HEK293 (cell line): ENCODE data around the gene TRAPPC2L.

ENCODE experiments used
- CTCF ChIA-PET: fragments of 350-600 bp; formaldehyde crosslinking; extraction: SDS; loops from one replicate; lab custom pipeline; 2021; ENCODE audit warnings: antibody characterized with exemption; lab: Yijun Ruan, JAX
- POLR2A ChIA-PET: fragments of 300-600 bp; formaldehyde crosslinking; extraction: SDS; loops from one replicate; lab custom pipeline; 2020; ENCODE audit warnings: antibody characterized with exemption, inconsistent platforms; lab: Yijun Ruan, JAX
- H3K27ac ChIP-seq: fragments of 200-500 bp; sonication (Bioruptor generic); 2 replicates; pipeline ENCODE4 v1.5.1; 2014; ENCODE audit warnings: low read depth, low read length, control low read depth, inconsistent platforms; ENCODE audit errors: extremely low read depth
- H3K36me3 ChIP-seq, 2 experiments: fragments of 200-500 bp in 1 of 2; sonication (Bioruptor generic) in 1 of 2; 1 replicate in 1 of 2; 2 replicates in 1 of 2; pipeline ENCODE4 v1.5.1; 2014 to 2017; ENCODE audit warnings: inconsistent platforms in 2 of 2, low read length in 2 of 2; ENCODE audit not compliant: control insufficient read depth in 2 of 2, insufficient read depth in 1 of 2
- H3K4me1 ChIP-seq: fragments of 200-500 bp; sonication (Bioruptor generic); 2 replicates; pipeline ENCODE4 v1.5.1; 2014; ENCODE audit warnings: mild to moderate bottlenecking, low read length, inconsistent platforms; ENCODE audit not compliant: control insufficient read depth, insufficient read depth
- H3K4me3 ChIP-seq: 2 replicates; pipeline ENCODE4 v1.5.1; 2011; ENCODE audit warnings: low read depth, mild to moderate bottlenecking, control low read depth, low read length, moderate library complexity
- H3K9me3 ChIP-seq: fragments of 200-500 bp; sonication (Bioruptor generic); 2 replicates; pipeline ENCODE4 v1.5.1; 2014; ENCODE audit warnings: low read depth, low read length, inconsistent platforms; ENCODE audit not compliant: control insufficient read depth, insufficient read depth
- BCL11A ChIP-seq: fragments of 450-650 bp; formaldehyde crosslinking; IDR thresholded peaks from 2 replicates; pipeline ENCODE4 v1.5.1; 2016; ENCODE audit warnings: low read depth, missing biosample characterization, missing genetic modification characterization
- EGR2 ChIP-seq: fragments of 450-650 bp; formaldehyde crosslinking; IDR thresholded peaks from 2 replicates; pipeline ENCODE4 v1.5.1; 2016; ENCODE audit warnings: low read depth, missing biosample characterization, missing genetic modification characterization
- MEIS1 ChIP-seq: sonication (generic); formaldehyde crosslinking; IDR thresholded peaks from 2 replicates; pipeline ENCODE4 v1.8.1; 2022; ENCODE audit warnings: missing genetic modification reagents, mild to moderate bottlenecking, borderline replicate concordance
- PRDM10 ChIP-seq: fragments of 450-650 bp; formaldehyde crosslinking; IDR thresholded peaks from 2 replicates; pipeline ENCODE4 v1.5.1; 2016; ENCODE audit warnings: missing biosample characterization, missing genetic modification characterization
- RBAK ChIP-seq: fragments of 450-650 bp; formaldehyde crosslinking; IDR thresholded peaks from 2 replicates; pipeline ENCODE4 v1.5.1; 2016; ENCODE audit warnings: missing biosample characterization, missing genetic modification characterization
- REPIN1 ChIP-seq: fragments of 450-650 bp; formaldehyde crosslinking; IDR thresholded peaks from 2 replicates; pipeline ENCODE4 v1.5.1; 2017; ENCODE audit warnings: missing biosample characterization, missing genetic modification characterization, low read depth
- SALL2 ChIP-seq: fragments of 450-650 bp; formaldehyde crosslinking; IDR thresholded peaks from 2 replicates; pipeline ENCODE4 v1.5.0; 2017; ENCODE audit warnings: missing biosample characterization, mild to moderate bottlenecking, missing genetic modification characterization, borderline replicate concordance
- ZBTB44 ChIP-seq: fragments of 450-650 bp; IDR thresholded peaks from 2 replicates; pipeline ENCODE4 v1.5.1; 2018; ENCODE audit warnings: missing biosample characterization, mild to moderate bottlenecking, missing genetic modification characterization
- ZFHX2 ChIP-seq: fragments of 450-650 bp; formaldehyde crosslinking; conservative IDR thresholded peaks from 2 replicates; pipeline ENCODE4 v1.5.1; 2016; ENCODE audit warnings: missing biosample characterization, missing genetic modification characterization
- ZNF146 ChIP-seq: fragments of 450-650 bp; formaldehyde crosslinking; IDR thresholded peaks from 2 replicates; pipeline ENCODE4 v1.5.1; 2016; ENCODE audit warnings: missing biosample characterization, missing genetic modification characterization
- ZNF19 ChIP-seq: fragments of 450-650 bp; formaldehyde crosslinking; IDR thresholded peaks from 2 replicates; pipeline ENCODE4; 2016; ENCODE audit warnings: missing biosample characterization, missing genetic modification characterization, low read depth
- ZNF23 ChIP-seq: fragments of 450-650 bp; formaldehyde crosslinking; IDR thresholded peaks from 2 replicates; pipeline ENCODE4 v1.5.1; 2016; ENCODE audit warnings: missing biosample characterization, missing genetic modification characterization, borderline replicate concordance
- ZNF280C ChIP-seq: fragments of 450-650 bp; formaldehyde crosslinking; IDR thresholded peaks from 2 replicates; pipeline ENCODE4 v1.5.1; 2016; ENCODE audit warnings: missing biosample characterization, missing genetic modification characterization
- ZNF292 ChIP-seq: fragments of 450-650 bp; formaldehyde crosslinking; IDR thresholded peaks from 2 replicates; pipeline ENCODE4 v1.5.1; 2016; ENCODE audit warnings: low read depth, missing biosample characterization, missing genetic modification characterization, borderline replicate concordance
- ZNF404 ChIP-seq: fragments of 450-650 bp; formaldehyde crosslinking; IDR thresholded peaks from 2 replicates; pipeline ENCODE4 v1.5.1; 2017; ENCODE audit warnings: missing biosample characterization, missing genetic modification characterization
- ZNF510 ChIP-seq: fragments of 450-650 bp; formaldehyde crosslinking; IDR thresholded peaks from 2 replicates; pipeline ENCODE4 v1.5.1; 2018; ENCODE audit warnings: mild to moderate bottlenecking, missing genetic modification characterization, missing biosample characterization; ENCODE audit not compliant: insufficient replicate concordance
- ZNF560 ChIP-seq: fragments of 450-650 bp; formaldehyde crosslinking; IDR thresholded peaks from 2 replicates; pipeline ENCODE4 v1.5.1; 2017; ENCODE audit warnings: missing biosample characterization, missing genetic modification characterization, borderline replicate concordance
- ZNF843 ChIP-seq: fragments of 450-650 bp; formaldehyde crosslinking; IDR thresholded peaks from 2 replicates; pipeline ENCODE4 v1.5.1; 2016; ENCODE audit warnings: missing biosample characterization, missing genetic modification characterization

Gene TRAPPC2L

DNA sequence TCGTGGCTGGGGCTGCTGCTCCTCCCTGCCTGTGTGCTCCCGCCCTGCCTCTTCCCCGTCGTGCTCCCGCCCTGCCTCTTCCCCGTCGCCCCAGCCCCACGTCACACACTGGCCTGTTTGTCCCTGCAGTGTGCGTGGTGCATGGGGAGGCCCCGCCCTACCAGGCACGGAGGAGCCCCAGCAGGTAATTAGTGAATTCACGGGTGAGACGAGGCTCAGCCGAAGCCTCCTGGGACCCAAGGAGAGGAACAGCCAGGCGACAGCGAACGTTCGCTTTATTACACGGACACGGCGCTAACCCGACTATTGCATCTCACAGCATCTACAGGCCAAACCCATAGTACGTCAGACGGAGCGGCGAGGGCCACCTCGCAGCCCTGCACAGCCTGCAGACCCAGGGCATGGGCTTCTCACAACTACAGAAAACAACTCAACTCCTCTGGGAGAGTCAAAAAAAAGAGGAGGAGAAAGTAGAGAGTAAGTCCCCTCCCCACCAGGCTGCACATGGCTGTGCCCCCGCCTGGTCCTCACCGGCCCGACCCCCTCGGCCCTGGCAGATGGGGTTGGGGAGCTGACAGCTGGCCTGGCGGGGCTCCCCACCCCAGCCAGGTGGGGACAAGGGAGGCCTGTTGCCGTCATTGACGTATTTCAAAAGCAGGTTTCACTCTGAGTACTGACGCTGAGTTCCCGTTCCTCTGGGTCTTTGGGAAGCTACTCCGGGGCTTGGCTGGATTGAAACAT is 13.9 kb downstream of the TRAPPC2L start (continued):
- TF ChIP-seq MEIS1 = no peak
- no peak for TF ChIP-seq ZNF404 (tag by site-specific recombination)
- no peak for TF ChIP-seq ZNF560 (tag by site-specific recombination)
- no peak for TF ChIP-seq ZNF292 (tag by site-specific recombination)
- TF ChIP-seq ZNF146 = no peak
- TF ChIP-seq ZNF19 (tag by site-specific recombination) = no peak
- no peak for TF ChIP-seq ZBTB44 (tag by site-specific recombination)
- TF ChIP-seq PRDM10 (tag by site-specific recombination) = no peak
- TF ChIP-seq SALL2 (tag by site-specific recombination) = no peak
- TF ChIP-seq, all 188 proteins: peak for 0

DNA sequence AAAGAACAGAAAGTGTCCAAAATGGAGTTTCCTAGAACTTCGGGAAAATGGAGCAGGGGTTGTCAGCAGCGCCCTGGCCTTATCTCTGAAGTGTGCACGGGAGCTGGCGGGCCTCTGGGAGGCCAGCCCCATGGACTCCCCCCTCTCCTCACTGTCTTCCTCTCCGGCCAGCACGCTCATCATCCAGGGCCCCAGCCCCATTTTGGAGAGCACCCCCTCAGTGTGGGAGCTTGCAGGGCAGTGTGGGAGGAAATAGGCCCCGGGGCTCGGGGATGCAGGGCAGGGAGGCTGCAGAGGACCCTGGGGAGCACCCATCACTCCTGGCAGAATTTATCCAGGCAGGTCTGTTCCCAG is 14.4 kb downstream of the TRAPPC2L start:
- ChIA-PET CTCF (interaction anchor here (0.7 kb wide), 1 partner anchor 14 kb away, joined by 3 read pairs; no protein-coding TSS in a partner anchor), POLR2A (no interaction called here)
- Histone ChIP-seq H3K36me3 (no peaks in the 10 kb centered on the region), H3K9me3 (no peaks in the 10 kb centered on the region), H3K4me1 (no peaks in the 10 kb centered on the region), H3K4me3 (no peak overlapping the region), H3K27ac (no peak overlapping the region)
- TF ChIP-seq RBAK = no peak
- TF ChIP-seq BCL11A (tag by site-specific recombination) = no peak

DNA sequence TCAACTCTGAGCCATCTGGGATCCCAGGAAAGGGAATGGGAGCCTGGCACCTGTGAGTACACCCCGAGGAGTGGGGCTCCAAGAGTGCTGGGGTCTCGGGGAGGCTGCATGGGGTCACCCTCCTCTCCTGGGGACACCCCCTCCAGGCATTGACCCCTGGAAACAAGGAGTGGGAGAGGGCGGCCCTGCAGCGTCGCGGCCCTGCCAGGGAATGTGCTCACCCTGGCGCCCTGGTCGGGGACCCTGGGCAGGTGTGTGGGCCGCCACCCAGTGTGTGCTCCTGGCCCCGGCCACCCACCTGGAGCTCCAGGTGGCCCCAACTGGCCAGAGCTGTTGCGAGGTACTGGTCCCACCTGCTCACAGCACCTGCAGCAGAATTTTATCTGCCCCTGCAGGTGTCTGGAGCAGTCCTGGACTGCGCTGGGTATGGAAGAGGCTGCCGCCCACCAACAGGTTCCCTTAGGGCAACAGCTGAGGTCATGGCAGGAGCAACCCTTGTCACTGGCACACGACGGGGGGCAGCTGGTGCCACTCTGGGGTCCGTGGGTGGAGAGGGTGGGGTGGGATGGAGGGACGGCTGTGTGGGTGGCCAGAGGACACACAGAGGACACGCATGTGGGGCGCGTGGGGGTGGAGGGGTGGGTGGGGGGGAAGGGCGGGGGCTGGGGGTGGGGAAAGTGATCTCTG is 14.9 kb downstream of the TRAPPC2L start:
- POLR2A ChIA-PET = no interaction called here
- Histone ChIP-seq H3K36me3 (no peaks in the 10 kb centered on the region), H3K9me3 (no peaks in the 10 kb centered on the region), H3K27ac (no peak overlapping the region), H3K4me3 (no peak overlapping the region), H3K4me1 (no peaks in the 10 kb centered on the region)
- CTCF ChIA-PET = interaction anchor here (0.7 kb wide), 1 partner anchor 14 kb away, joined by 3 read pairs; no protein-coding TSS in a partner anchor
- TF ChIP-seq ZFHX2 (tag by site-specific recombination) (peak; percentile 65), ZNF510 (tag by site-specific recombination) (no peak), ZNF280C (tag by site-specific recombination) (no peak), REPIN1 (tag by site-specific recombination) (no peak), ZNF843 (tag by site-specific recombination) (no peak), ZNF23 (tag by site-specific recombination) (no peak), EGR2 (tag by site-specific recombination) (peak; percentile 56; the same call in 1 of the 2 replicates)
